Epithelial cell of proximal tubule (primary cell): Measurements from ENCODE around the gene REXO1. TPM values are rescaled to one million over a fixed set of nuclear protein-coding genes. Genes with fewer than 3 reads are reported as not detected.
"Not testable (repeated sequence)": the region's sequence is repeated elsewhere in the genome, so short reads cannot be mapped to it uniquely, and the experiment has no call there.

Experiments used
- DNase-seq: peaks from one replicate; pipeline ENCODE4 v3.0.0-alpha.2; 2011; ENCODE audit warnings: low read depth
- H3K4me3 ChIP-seq: 2 replicates; pipeline ENCODE4 v1.5.1; 2011; ENCODE audit warnings: low read depth, mild to moderate bottlenecking, low read length
- CTCF ChIP-seq: conservative IDR thresholded peaks from 2 replicates; pipeline ENCODE4 v1.5.1; 2012; ENCODE audit warnings: low read depth, mild to moderate bottlenecking, low read length
- total RNA-seq: library from RNA; depleted of rRNA; stranded (reverse); fragments of >200 nt; gene quantifications from 2 replicates; pipeline ENCODE4 v1.2.3, GENCODE V29; 2015

REXO1 gene
- total RNA-seq, 1 donor from 2014 or later, result 18.4 TPM

GRCh38 chr19:1884719-1885334 lies 36.5 kb upstream of the REXO1 start:
- TF ChIP-seq CTCF, result no peak
- H3K4me3 ChIP-seq, result peak overlapping the region; percentile 98
- DNase-seq, result no peak

- no peak for DNase-seq
- peak overlapping the region; percentile 98 for H3K4me3 ChIP-seq
- TF ChIP-seq CTCF, result no peak
Observed at GRCh38 chr19:1884291-1884718, 36.0 kb upstream of the REXO1 start.

- H3K4me3 ChIP-seq, result peak overlapping the region; percentile 98
- TF ChIP-seq CTCF, result no peak
Observed at GRCh38 chr19:1883784-1884183, 35.5 kb upstream of the REXO1 start.

GRCh38 chr19:1882786-1883692 lies 34.8 kb upstream of the REXO1 start:
- no peak for TF ChIP-seq CTCF
- H3K4me3 ChIP-seq, result peak overlapping the region; percentile 98
- no peak for DNase-seq

More at GRCh38 chr19:1883784-1884183, 35.5 kb upstream of the REXO1 start:
- no peak for DNase-seq

GRCh38 chr19:1882089-1882785 lies 34.0 kb upstream of the REXO1 start:
- H3K4me3 ChIP-seq, result no peak overlapping the region

GRCh38 chr19:1881393-1882088 lies 33.3 kb upstream of the REXO1 start:
- not testable (repeated sequence) for H3K4me3 ChIP-seq, DNase-seq

More at GRCh38 chr19:1882089-1882785, 34.0 kb upstream of the REXO1 start:
- no peak for TF ChIP-seq CTCF
- no peak for DNase-seq
